Mesenchymal stem cell (in vitro differentiated cells and primary cell): ENCODE measurements around the gene ACP4.

ENCODE experiments used
- DNase-seq: peaks from one replicate; pipeline ENCODE4 v3.0.0-alpha.2; 2013
- H2AFZ ChIP-seq: one replicate; pipeline ENCODE4 v1.6.1; 2013; ENCODE audit warnings: low read depth, mild to moderate bottlenecking, control low read depth, inconsistent platforms, low read length, moderate library complexity
- H2AK5ac ChIP-seq: 2 replicates; pipeline ENCODE4 v1.6.1; 2013; ENCODE audit warnings: low read length, moderate library complexity, mild to moderate bottlenecking, inconsistent platforms; ENCODE audit not compliant: severe bottlenecking
- H2BK120ac ChIP-seq: one replicate; pipeline ENCODE4 v1.6.1; 2013; ENCODE audit warnings: low read depth, mild to moderate bottlenecking, inconsistent platforms, low read length, moderate library complexity
- H2BK12ac ChIP-seq, 2 experiments: one replicate each; pipeline ENCODE4 v1.6.1; 2013; ENCODE audit warnings: inconsistent platforms in 2 of 2, low read length in 2 of 2, mild to moderate bottlenecking in 2 of 2, moderate library complexity in 2 of 2, control low read depth in 1 of 2
- H2BK15ac ChIP-seq: one replicate; pipeline ENCODE4 v1.6.1; 2013; ENCODE audit warnings: mild to moderate bottlenecking, low read depth, inconsistent platforms; ENCODE audit not compliant: poor library complexity, severe bottlenecking
- H2BK5ac ChIP-seq: 2 replicates; pipeline ENCODE4 v1.6.1; 2013; ENCODE audit warnings: low read depth, mild to moderate bottlenecking, low read length, control low read depth, inconsistent platforms; ENCODE audit not compliant: poor library complexity, severe bottlenecking
- H3K14ac ChIP-seq, 2 experiments: one replicate each; pipeline ENCODE4 v1.6.1; 2013; ENCODE audit warnings: inconsistent platforms in 2 of 2, low read length in 2 of 2, control low read depth in 1 of 2, mild to moderate bottlenecking in 1 of 2, moderate library complexity in 1 of 2
- H3K18ac ChIP-seq, 2 experiments: one replicate each; pipeline ENCODE4 v1.6.1; 2013; ENCODE audit warnings: inconsistent platforms in 2 of 2, low read length in 2 of 2, control low read depth in 1 of 2, low read depth in 1 of 2, mild to moderate bottlenecking in 1 of 2
- H3K23ac ChIP-seq, 2 experiments: one replicate each; pipeline ENCODE4 v1.6.1; 2013; ENCODE audit warnings: inconsistent platforms in 2 of 2, low read length in 2 of 2, mild to moderate bottlenecking in 2 of 2, moderate library complexity in 2 of 2, control low read depth in 1 of 2
- H3K27ac ChIP-seq: 2 replicates; pipeline ENCODE4 v1.5.1; 2013; ENCODE audit warnings: mild to moderate bottlenecking, moderate library complexity, low read length, control low read depth, inconsistent platforms; ENCODE audit not compliant: poor library complexity, severe bottlenecking
- H3K27me3 ChIP-seq, 2 experiments: 2 replicates each; pipeline versions ENCODE4 v1.6.1 to v1.7.0; 2013; ENCODE audit warnings: low read length in 2 of 2, mild to moderate bottlenecking in 2 of 2, moderate library complexity in 2 of 2, control low read depth in 1 of 2, inconsistent platforms in 1 of 2; ENCODE audit not compliant: control insufficient read depth in 1 of 2, insufficient read depth in 1 of 2
- H3K36me3 ChIP-seq, 2 experiments: 2 replicates each; pipeline versions ENCODE4 v1.6.1 to v1.7.0; 2013; ENCODE audit warnings: low read length in 2 of 2, control low read depth in 1 of 2, inconsistent platforms in 1 of 2, low read depth in 1 of 2, mild to moderate bottlenecking in 1 of 2; ENCODE audit not compliant: insufficient read depth in 2 of 2, control insufficient read depth in 1 of 2
- H3K4ac ChIP-seq, 2 experiments: one replicate each; pipeline ENCODE4 v1.6.1; 2013; ENCODE audit warnings: inconsistent platforms in 2 of 2, low read length in 2 of 2, mild to moderate bottlenecking in 2 of 2, moderate library complexity in 2 of 2, control low read depth in 1 of 2, low read depth in 1 of 2
- H3K4me1 ChIP-seq: 2 replicates; pipeline ENCODE4 v1.6.1; 2013; ENCODE audit warnings: low read depth, low read length, control low read depth; ENCODE audit not compliant: control insufficient read depth, insufficient read depth
- H3K4me2 ChIP-seq: 2 replicates; pipeline ENCODE4 v1.6.1; 2013; ENCODE audit warnings: low read length, mild to moderate bottlenecking, inconsistent platforms; ENCODE audit not compliant: poor library complexity, severe bottlenecking
- H3K4me3 ChIP-seq, 2 experiments: 2 replicates each; pipeline versions ENCODE4 v1.5.1 to v1.7.0; 2013; ENCODE audit warnings: low read length in 2 of 2, mild to moderate bottlenecking in 2 of 2, control low read depth in 1 of 2, low read depth in 1 of 2; ENCODE audit not compliant: insufficient read depth in 1 of 2
- H3K79me1 ChIP-seq: replicated peaks from 2 replicates; pipeline ENCODE4 v1.6.1; 2013; ENCODE audit warnings: mild to moderate bottlenecking, control low read depth, low read length, inconsistent platforms; ENCODE audit not compliant: poor library complexity, severe bottlenecking
- H3K9ac ChIP-seq: 2 replicates; pipeline ENCODE4 v1.7.0; 2013; ENCODE audit warnings: mild to moderate bottlenecking, low read length, moderate library complexity
- H3K9me3 ChIP-seq: 2 replicates; pipeline ENCODE4 v1.7.0; 2013; ENCODE audit warnings: mild to moderate bottlenecking, low read length; ENCODE audit not compliant: control insufficient read depth
- H4K8ac ChIP-seq: one replicate; pipeline ENCODE4 v1.6.1; 2013; ENCODE audit warnings: inconsistent platforms, mild to moderate bottlenecking, low read length, moderate library complexity
- H4K91ac ChIP-seq: one replicate; pipeline ENCODE4 v1.6.1; 2013; ENCODE audit warnings: mild to moderate bottlenecking, low read length, inconsistent platforms
- WGBS: methylation state at CpG from one replicate; pipeline ENCODE4 v1.1.7; 2013; ENCODE audit warnings: mixed read lengths; 5-methylcytosine and 5-hydroxymethylcytosine counted together

Gene ACP4

GRCh38 chr19:50839712-50840655 lies 49.8 kb downstream of the ACP4 start:
- no peak overlapping the region for H3K4me3 ChIP-seq
- H4K91ac ChIP-seq: no peak overlapping the region
- H3K4me1 ChIP-seq: no peaks in the 10 kb centered on the region
- no peak overlapping the region for H4K8ac ChIP-seq
- no peak overlapping the region for H2BK12ac ChIP-seq
- H2BK15ac ChIP-seq: no peak overlapping the region
- no peak overlapping the region for H3K18ac ChIP-seq
- H3K4me2 ChIP-seq: no peak overlapping the region
- no peak overlapping the region for H2BK120ac ChIP-seq
- H3K79me1 ChIP-seq: no peaks in the 10 kb centered on the region
- H3K23ac ChIP-seq: no peak overlapping the region
- no peak overlapping the region for H3K9ac ChIP-seq
- no peak overlapping the region for H3K4ac ChIP-seq
- H2BK5ac ChIP-seq: no peak overlapping the region
- H3K27ac ChIP-seq: no peak overlapping the region
- H3K36me3 ChIP-seq: no peaks in the 10 kb centered on the region
- no peak overlapping the region for H3K14ac ChIP-seq
- no peak for DNase-seq
- no peaks in the 10 kb centered on the region for H3K9me3 ChIP-seq
- H3K27me3 ChIP-seq: peaks cover 0 to 34% of the 10 kb centered on the region in 2 experiments
- no peak overlapping the region for H2AK5ac ChIP-seq
- 73% methylated on average over 10 of the region's 10 CpGs for WGBS
- no peak overlapping the region for H2AFZ ChIP-seq

GRCh38 chr19:50842130-50842529 lies 51.9 kb downstream of the ACP4 start:
- H2AFZ ChIP-seq: no peak overlapping the region
- no peak overlapping the region for H4K8ac ChIP-seq
- peaks cover 0 to 12% of the 10 kb centered on the region in 2 experiments for H3K27me3 ChIP-seq
- no peak overlapping the region for H3K9ac ChIP-seq
- H3K9me3 ChIP-seq: no peaks in the 10 kb centered on the region
- H3K23ac ChIP-seq: no peak overlapping the region
- no peak overlapping the region for H3K4me2 ChIP-seq
- H3K14ac ChIP-seq: no peak overlapping the region
- H3K4ac ChIP-seq: no peak overlapping the region
- no peak overlapping the region for H3K4me3 ChIP-seq
- H2AK5ac ChIP-seq: no peak overlapping the region
- H3K27ac ChIP-seq: no peak overlapping the region
- no peak overlapping the region for H2BK5ac ChIP-seq
- H2BK12ac ChIP-seq: no peak overlapping the region
- H2BK120ac ChIP-seq: no peak overlapping the region
- H3K4me1 ChIP-seq: no peaks in the 10 kb centered on the region
- DNase-seq: no peak
- H3K79me1 ChIP-seq: no peaks in the 10 kb centered on the region
- no peak overlapping the region for H4K91ac ChIP-seq
- H3K18ac ChIP-seq: no peak overlapping the region
- no peak overlapping the region for H2BK15ac ChIP-seq
- H3K36me3 ChIP-seq: no peaks in the 10 kb centered on the region
- 79% methylated on average over 4 of the region's 6 CpGs for WGBS

GRCh38 chr19:50843205-50843604 lies 53.0 kb downstream of the ACP4 start:
- Histone ChIP-seq H2AK5ac (no peak overlapping the region), H3K4me1 (no peaks in the 10 kb centered on the region), H3K14ac (no peak overlapping the region), H2BK5ac (no peak overlapping the region), H2BK12ac (no peak overlapping the region), H2BK15ac (no peak overlapping the region), H3K27me3 (peaks cover 0 to 6% of the 10 kb centered on the region in 2 experiments), H3K4ac (no peak overlapping the region), H3K4me3 (no peak overlapping the region), H3K36me3 (no peaks in the 10 kb centered on the region), H4K8ac (no peak overlapping the region), H3K9ac (no peak overlapping the region), H4K91ac (no peak overlapping the region), H2BK120ac (no peak overlapping the region), H3K79me1 (no peaks in the 10 kb centered on the region), H3K18ac (no peak overlapping the region), H3K23ac (no peak overlapping the region), H3K4me2 (no peak overlapping the region), H3K9me3 (no peaks in the 10 kb centered on the region), H3K27ac (no peak overlapping the region), H2AFZ (no peak overlapping the region)
- no peak for DNase-seq
- WGBS: 93% methylated on average over 2 of the region's 2 CpGs

GRCh38 chr19:50843701-50844221 lies 53.5 kb downstream of the ACP4 start:
- Histone ChIP-seq H4K91ac (no peak overlapping the region), H2BK12ac (no peak overlapping the region), H3K4me2 (no peak overlapping the region), H3K9ac (no peak overlapping the region), H3K23ac (no peak overlapping the region), H2AK5ac (no peak overlapping the region), H3K14ac (no peak overlapping the region), H2BK15ac (no peak overlapping the region), H3K18ac (no peak overlapping the region), H3K9me3 (no peaks in the 10 kb centered on the region), H3K36me3 (no peaks in the 10 kb centered on the region), H3K4me1 (no peaks in the 10 kb centered on the region), H3K4me3 (no peak overlapping the region), H3K27me3 (peaks cover 0 to 10% of the 10 kb centered on the region in 2 experiments), H2BK5ac (no peak overlapping the region), H2BK120ac (no peak overlapping the region), H3K27ac (no peak overlapping the region), H3K4ac (no peak overlapping the region), H2AFZ (no peak overlapping the region), H3K79me1 (no peaks in the 10 kb centered on the region), H4K8ac (no peak overlapping the region)
- 48% methylated on average over 7 of the region's 7 CpGs for WGBS
- DNase-seq: no peak
